ENCODE measurements around the gene MFAP3L.
"Not testable (repeated sequence)": the region's sequence is repeated elsewhere in the genome, so short reads cannot be mapped to it uniquely, and the experiment has no call there.

MFAP3L gene

DNA sequence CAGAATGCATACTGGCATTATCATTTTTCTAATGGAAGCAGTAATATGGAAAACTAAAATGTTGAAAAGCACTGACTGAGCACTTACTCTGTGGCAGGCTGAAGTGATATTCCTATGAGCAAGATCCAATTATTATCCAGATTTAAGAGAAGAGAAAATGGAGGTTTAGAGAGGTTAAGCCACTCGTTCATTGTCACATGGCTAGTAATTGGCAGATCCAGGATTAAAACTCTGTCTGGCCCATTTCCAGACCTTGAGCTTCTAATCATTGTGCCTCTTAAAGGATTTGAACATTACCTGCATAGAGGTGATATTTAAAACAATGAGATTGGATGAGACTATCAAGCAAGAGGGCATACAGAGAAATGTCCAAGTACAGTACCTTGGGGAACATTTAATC is 80.6 kb downstream of the MFAP3L start:
- Mint-ChIP-seq H3K9me3 (peaks cover 5% of the 10 kb centered on the region), H3K27me3 (ENCODE audit: low read depth) (peaks cover 6% of the 10 kb centered on the region), H3K4me1 (peaks cover 6% of the 10 kb centered on the region), H3K4me3 (no peak overlapping the region), H3K36me3 (ENCODE audit: low read depth) (no peaks in the 10 kb centered on the region), H3K27ac (no peak overlapping the region)
- no peak for TF ChIP-seq CTCF (IDR thresholded peaks at IDR 0.05; ENCODE audit: unreplicated experiment in 3 of 3)

GRCh38 chr4:169943601-169944000 is 82.6 kb downstream of the MFAP3L start:
- H3K36me3 Mint-ChIP-seq (ENCODE audit: low read depth); H3K9me3 Mint-ChIP-seq; H3K27me3 Mint-ChIP-seq (ENCODE audit: low read depth); H3K4me1 Mint-ChIP-seq: not testable (repeated sequence)
- Mint-ChIP-seq H3K4me3 (peak overlapping the region in 1 of 3 experiments; percentile 27), H3K27ac (peak overlapping the region; percentile 49 to 97 (median 59))

DNA sequence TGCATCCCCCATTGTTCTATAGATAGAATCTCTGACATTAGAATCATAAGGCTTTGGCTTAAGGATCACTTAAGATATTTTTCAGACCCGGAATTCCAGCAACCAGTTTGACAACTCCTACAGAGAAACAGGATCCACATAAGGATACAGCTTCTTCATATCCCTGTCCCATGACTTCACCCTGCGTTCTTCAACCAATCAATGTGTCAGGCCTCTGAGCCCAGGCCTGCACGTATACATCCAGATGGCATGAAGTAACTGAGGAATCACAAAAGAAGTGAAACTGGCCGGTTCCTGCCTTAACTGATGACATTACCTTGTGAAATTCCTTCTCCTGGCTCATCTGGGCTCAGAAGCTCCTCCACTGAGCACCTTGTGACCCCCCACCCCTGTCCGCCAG is 85.1 kb downstream of the MFAP3L start:
- no peak overlapping the region for H3K27ac Mint-ChIP-seq
- H3K27me3 Mint-ChIP-seq (ENCODE audit: low read depth) = peaks cover 3% of the 10 kb centered on the region
- H3K4me3 Mint-ChIP-seq = no peak overlapping the region
- H3K36me3 Mint-ChIP-seq (ENCODE audit: low read depth) = no peaks in the 10 kb centered on the region
- H3K9me3 Mint-ChIP-seq = peaks cover 5% of the 10 kb centered on the region
- TF ChIP-seq CTCF (IDR thresholded peaks at IDR 0.05; ENCODE audit: unreplicated experiment in 3 of 3) = no peak
- peaks cover 6% of the 10 kb centered on the region for H3K4me1 Mint-ChIP-seq

DNA sequence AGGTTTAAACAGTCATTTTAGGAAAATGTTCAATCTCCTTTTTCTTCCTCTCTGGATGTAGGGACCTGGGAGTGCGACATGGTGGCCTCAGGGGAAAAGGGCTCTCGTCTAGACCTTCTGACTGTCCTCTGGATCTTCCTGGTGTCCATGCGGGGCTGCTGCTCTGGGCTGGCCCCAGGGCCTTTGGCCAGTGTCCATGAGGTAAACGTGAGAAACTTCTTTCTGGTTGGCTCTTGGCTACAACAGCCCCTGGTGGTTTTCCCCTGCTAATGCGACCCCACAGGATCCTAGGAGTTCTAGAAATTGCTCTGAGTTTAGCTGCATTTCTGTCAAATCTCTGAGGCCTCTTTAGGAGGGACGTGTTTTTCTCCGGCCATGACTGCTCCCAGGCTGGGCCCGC is 85.7 kb downstream of the MFAP3L start:
- Mint-ChIP-seq H3K4me1 (peaks cover 6% of the 10 kb centered on the region), H3K9me3 (peaks cover 5% of the 10 kb centered on the region), H3K36me3 (ENCODE audit: low read depth) (no peaks in the 10 kb centered on the region), H3K27ac (no peak overlapping the region), H3K27me3 (ENCODE audit: low read depth) (peaks cover 3% of the 10 kb centered on the region), H3K4me3 (no peak overlapping the region)
- TF ChIP-seq CTCF (IDR thresholded peaks at IDR 0.05; ENCODE audit: unreplicated experiment in 3 of 3) = no peak
